Measurements from ENCODE around the gene MAD1L1.

Gene MAD1L1

GRCh38 chr7:2110610-2111396 lies 121.9 kb downstream of the MAD1L1 start:
- no peak for TF ChIP-seq TOX (CRISPR knock-in tag; IDR thresholded peaks at IDR 0.05; ENCODE audit: borderline replicate concordance)
- TF ChIP-seq CSDC2 (CRISPR knock-in tag; IDR thresholded peaks at IDR 0.05): no peak
- no peak for TF ChIP-seq TCF4 (CRISPR knock-in tag; IDR thresholded peaks at IDR 0.05; ENCODE audit: borderline replicate concordance)
- no peak for TF ChIP-seq BACH2 (CRISPR knock-in tag; IDR thresholded peaks at IDR 0.05; ENCODE audit: borderline replicate concordance)
- TF ChIP-seq ISL1 (CRISPR knock-in tag; IDR thresholded peaks at IDR 0.05): no peak
- TF ChIP-seq ZNF70 (CRISPR knock-in tag; IDR thresholded peaks at IDR 0.05): no peak
- no peak for TF ChIP-seq CREB5 (CRISPR knock-in tag; IDR thresholded peaks at IDR 0.05; ENCODE audit: low read depth)
- no peak; the same call in 1 of the 2 replicates for TF ChIP-seq ZFP3 (CRISPR knock-in tag; IDR thresholded peaks at IDR 0.05)
- TF ChIP-seq CSRNP3 (CRISPR knock-in tag; IDR thresholded peaks at IDR 0.05): no peak
- no peak; the same call in 2 of the 3 replicates for ATAC-seq

- peak; percentile 75 for ATAC-seq
- TF ChIP-seq TOX (CRISPR knock-in tag; IDR thresholded peaks at IDR 0.05; ENCODE audit: borderline replicate concordance): no peak
- no peak for TF ChIP-seq ZNF8 (CRISPR knock-in tag; IDR thresholded peaks at IDR 0.05)
- TF ChIP-seq PATZ1 (CRISPR knock-in tag; IDR thresholded peaks at IDR 0.05; ENCODE audit: borderline replicate concordance): no peak
- TF ChIP-seq ZNF565 (CRISPR knock-in tag; conservative IDR thresholded peaks at IDR 0.05; ENCODE audit: low read depth): 0 out of 2 replicates have a peak, but pooled peaks have one; percentile 27
- TF ChIP-seq ZFP3 (CRISPR knock-in tag; IDR thresholded peaks at IDR 0.05): peak; percentile 67; the same call in 1 of the 2 replicates
- TF ChIP-seq BACH2 (CRISPR knock-in tag; IDR thresholded peaks at IDR 0.05; ENCODE audit: borderline replicate concordance): no peak
- TF ChIP-seq ZNF70 (CRISPR knock-in tag; IDR thresholded peaks at IDR 0.05): peak; percentile 100
- no peak for TF ChIP-seq OSR1 (CRISPR knock-in tag; IDR thresholded peaks at IDR 0.05)
- no peak for TF ChIP-seq CSDC2 (CRISPR knock-in tag; IDR thresholded peaks at IDR 0.05)
Observed at GRCh38 chr7:2109936-2110609, 122.7 kb downstream of the MAD1L1 start.

- no peak for TF ChIP-seq TSHZ2 (CRISPR knock-in tag; IDR thresholded peaks at IDR 0.05)
- TF ChIP-seq PATZ1 (CRISPR knock-in tag; IDR thresholded peaks at IDR 0.05; ENCODE audit: borderline replicate concordance): no peak
- TF ChIP-seq ZNF565 (CRISPR knock-in tag; conservative IDR thresholded peaks at IDR 0.05; ENCODE audit: low read depth): no peak
- no peak for TF ChIP-seq CSDC2 (CRISPR knock-in tag; IDR thresholded peaks at IDR 0.05)
- no peak for TF ChIP-seq CREB5 (CRISPR knock-in tag; IDR thresholded peaks at IDR 0.05; ENCODE audit: low read depth)
- TF ChIP-seq ZFP30 (CRISPR knock-in tag; IDR thresholded peaks at IDR 0.05): no peak
- ATAC-seq: no peak
Observed at GRCh38 chr7:2109251-2109872, 123.4 kb downstream of the MAD1L1 start.

Data from SK-N-SH treated with all-trans-retinoic acid at 6 μM for 48 hours (cell line).